SK-N-SH treated with all-trans-retinoic acid at 6 μM for 48 hours (cell line): Measurements from ENCODE around the gene SERPINB5.

Experiments
- ARNTL ChIP-seq: fragments of 450-650 bp; formaldehyde crosslinking; IDR thresholded peaks from 2 replicates; pipeline ENCODE4 v1.5.0; 2020; ENCODE audit warnings: low read depth, mild to moderate bottlenecking, moderate library complexity, borderline replicate concordance
- BACH2 ChIP-seq: fragments of 250-450 bp; sonication (Bioruptor Pico); IDR thresholded peaks from 2 replicates; pipeline ENCODE4 v1.9.0; 2021; ENCODE audit warnings: mild to moderate bottlenecking, borderline replicate concordance
- CSRNP3 ChIP-seq: fragments of 250-450 bp; sonication (Bioruptor Pico); IDR thresholded peaks from 2 replicates; pipeline ENCODE4 v1.5.1; 2021; ENCODE audit warnings: mild to moderate bottlenecking, moderate library complexity
- PATZ1 ChIP-seq: fragments of 250-450 bp; sonication (Bioruptor Pico); IDR thresholded peaks from 2 replicates; pipeline ENCODE4 v1.8.0; 2020; ENCODE audit warnings: mild to moderate bottlenecking, moderate library complexity, borderline replicate concordance
- RARB ChIP-seq: fragments of 250-450 bp; sonication (Bioruptor Pico); IDR thresholded peaks from 2 replicates; pipeline ENCODE4 v1.8.0; 2021; ENCODE audit warnings: mild to moderate bottlenecking, moderate library complexity
- SNAI2 ChIP-seq: fragments of 250-450 bp; sonication (Bioruptor Pico); IDR thresholded peaks from 2 replicates; pipeline ENCODE4 v1.5.0; 2020; ENCODE audit warnings: mild to moderate bottlenecking, moderate library complexity
- TOX ChIP-seq: fragments of 250-450 bp; sonication (Bioruptor Pico); IDR thresholded peaks from 2 replicates; pipeline ENCODE4 v1.8.0; 2021; ENCODE audit warnings: mild to moderate bottlenecking, moderate library complexity, borderline replicate concordance
- ZC3H10 ChIP-seq: fragments of 250-450 bp; sonication (Bioruptor Pico); IDR thresholded peaks from 2 replicates; pipeline ENCODE4 v1.5.1; 2021; ENCODE audit warnings: mild to moderate bottlenecking, moderate library complexity
- ZFP30 ChIP-seq: fragments of 450-650 bp; formaldehyde crosslinking; IDR thresholded peaks from 2 replicates; pipeline ENCODE4 v1.5.0; 2022; ENCODE audit warnings: mild to moderate bottlenecking, moderate library complexity
- ZNF565 ChIP-seq: fragments of 450-650 bp; formaldehyde crosslinking; conservative IDR thresholded peaks from 2 replicates; pipeline ENCODE4 v1.5.0; 2020; ENCODE audit warnings: low read depth, mild to moderate bottlenecking, moderate library complexity
- ZNF8 ChIP-seq: fragments of 450-650 bp; formaldehyde crosslinking; IDR thresholded peaks from 2 replicates; pipeline ENCODE4 v1.5.0; 2020; ENCODE audit warnings: mild to moderate bottlenecking, moderate library complexity
- TF ChIP-seq, protein P1 (sequence below): fragments of 250-450 bp; sonication (Bioruptor Pico); IDR thresholded peaks from 2 replicates; pipeline ENCODE4 v1.5.1; 2020; ENCODE audit warnings: low read depth, mild to moderate bottlenecking, moderate library complexity
- TF ChIP-seq, protein P2 (sequence below): fragments of 250-450 bp; sonication (Bioruptor Pico); IDR thresholded peaks from 2 replicates; pipeline ENCODE4 v1.8.0; 2021; ENCODE audit warnings: low read depth, mild to moderate bottlenecking, moderate library complexity, borderline replicate concordance

DNA sequence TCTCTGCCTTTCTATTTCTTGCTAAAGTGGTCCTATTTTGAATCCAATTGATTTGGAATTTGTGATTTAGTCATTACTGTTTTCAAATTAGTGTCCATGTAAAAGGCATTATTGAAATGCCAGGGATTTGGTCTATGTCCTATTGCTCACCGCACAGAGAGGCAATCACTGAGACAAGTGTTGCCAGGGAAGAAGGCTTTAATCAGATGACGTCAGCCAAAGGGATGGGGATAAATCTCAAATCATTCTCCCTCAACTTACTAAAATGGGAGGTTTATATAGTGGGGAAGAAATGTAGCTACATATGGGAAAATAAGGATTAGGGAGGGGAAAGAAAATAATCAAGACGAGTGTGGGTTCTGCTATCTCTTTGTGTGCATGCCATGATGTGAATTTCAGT lies 75.0 kb downstream of the SERPINB5 start:
- no peak for TF ChIP-seq PATZ1 (CRISPR knock-in tag)
- TF ChIP-seq ZFP30 = no peak
- no peak for TF ChIP-seq ZC3H10 (CRISPR knock-in tag)
- no peak for TF ChIP-seq SNAI2 (CRISPR knock-in tag)
- no peak for TF ChIP-seq CSRNP3 (CRISPR knock-in tag)
- TF ChIP-seq, protein P1, sequence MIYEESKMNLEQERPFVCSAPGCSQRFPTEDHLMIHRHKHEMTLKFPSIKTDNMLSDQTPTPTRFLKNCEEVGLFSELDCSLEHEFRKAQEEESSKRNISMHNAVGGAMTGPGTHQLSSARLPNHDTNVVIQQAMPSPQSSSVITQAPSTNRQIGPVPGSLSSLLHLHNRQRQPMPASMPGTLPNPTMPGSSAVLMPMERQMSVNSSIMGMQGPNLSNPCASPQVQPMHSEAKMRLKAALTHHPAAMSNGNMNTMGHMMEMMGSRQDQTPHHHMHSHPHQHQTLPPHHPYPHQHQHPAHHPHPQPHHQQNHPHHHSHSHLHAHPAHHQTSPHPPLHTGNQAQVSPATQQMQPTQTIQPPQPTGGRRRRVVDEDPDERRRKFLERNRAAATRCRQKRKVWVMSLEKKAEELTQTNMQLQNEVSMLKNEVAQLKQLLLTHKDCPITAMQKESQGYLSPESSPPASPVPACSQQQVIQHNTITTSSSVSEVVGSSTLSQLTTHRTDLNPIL (CRISPR knock-in tag) = no peak
- no peak for TF ChIP-seq ARNTL (CRISPR knock-in tag)
- TF ChIP-seq, protein P2, sequence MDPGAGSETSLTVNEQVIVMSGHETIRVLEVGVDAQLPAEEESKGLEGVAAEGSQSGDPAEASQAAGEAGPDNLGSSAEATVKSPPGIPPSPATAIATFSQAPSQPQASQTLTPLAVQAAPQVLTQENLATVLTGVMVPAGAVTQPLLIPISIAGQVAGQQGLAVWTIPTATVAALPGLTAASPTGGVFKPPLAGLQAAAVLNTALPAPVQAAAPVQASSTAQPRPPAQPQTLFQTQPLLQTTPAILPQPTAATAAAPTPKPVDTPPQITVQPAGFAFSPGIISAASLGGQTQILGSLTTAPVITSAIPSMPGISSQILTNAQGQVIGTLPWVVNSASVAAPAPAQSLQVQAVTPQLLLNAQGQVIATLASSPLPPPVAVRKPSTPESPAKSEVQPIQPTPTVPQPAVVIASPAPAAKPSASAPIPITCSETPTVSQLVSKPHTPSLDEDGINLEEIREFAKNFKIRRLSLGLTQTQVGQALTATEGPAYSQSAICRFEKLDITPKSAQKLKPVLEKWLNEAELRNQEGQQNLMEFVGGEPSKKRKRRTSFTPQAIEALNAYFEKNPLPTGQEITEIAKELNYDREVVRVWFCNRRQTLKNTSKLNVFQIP (CRISPR knock-in tag) = no peak
- no peak for TF ChIP-seq RARB (CRISPR knock-in tag)
- no peak for TF ChIP-seq TOX
- no peak for TF ChIP-seq ZNF8 (CRISPR knock-in tag)
- no peak for TF ChIP-seq BACH2 (CRISPR knock-in tag)
- no peak for TF ChIP-seq ZNF565 (CRISPR knock-in tag)
